Stimulated activated naive CD8-positive, alpha-beta T cell treated with anti-CD3 and anti-CD28 coated beads, Interleukin-15, Interleukin-2, amounts not matched to agents 100 U/mL and 50 U/mL, for 24 hours (primary cell): ENCODE data around the gene RPUSD1.
"Not testable (repeated sequence)": the region's sequence is repeated elsewhere in the genome, so short reads cannot be mapped to it uniquely, and the experiment has no call there.

ENCODE experiments used
- ATAC-seq: fragments of 150-1000 bp; cut with Tn5 transposase; one replicate; pipeline ENCODE4 v1.10.0; 2021
- DNase-seq: peaks from one replicate; pipeline ENCODE4 v3.0.0; 2021

The RPUSD1 gene

DNA sequence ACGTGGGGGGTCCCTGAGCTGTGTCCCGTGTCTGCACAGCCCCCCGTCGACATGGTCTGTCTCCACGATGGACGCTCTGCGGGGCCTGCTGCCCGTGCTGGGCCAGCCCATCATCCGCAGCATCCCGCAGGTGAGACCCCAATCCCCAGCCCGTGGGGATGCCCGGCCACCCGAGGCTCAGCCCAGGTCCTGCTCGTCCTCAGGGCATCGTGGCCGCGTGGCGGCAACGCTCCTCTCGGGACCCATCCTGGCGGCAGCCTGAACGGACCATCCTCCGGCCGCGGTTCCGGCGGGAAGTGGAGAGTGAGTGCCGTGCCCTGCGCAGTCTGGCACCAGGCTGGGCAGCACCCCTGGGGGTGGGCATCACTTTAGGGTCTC, 22.7 kb downstream of the RPUSD1 start:
- no peak for ATAC-seq
- no peak for DNase-seq

- ATAC-seq (no peak), DNase-seq (no peak)
These were observed 23.2 kb downstream of the RPUSD1 start for GRCh38 chr16:764848-765487.

DNA sequence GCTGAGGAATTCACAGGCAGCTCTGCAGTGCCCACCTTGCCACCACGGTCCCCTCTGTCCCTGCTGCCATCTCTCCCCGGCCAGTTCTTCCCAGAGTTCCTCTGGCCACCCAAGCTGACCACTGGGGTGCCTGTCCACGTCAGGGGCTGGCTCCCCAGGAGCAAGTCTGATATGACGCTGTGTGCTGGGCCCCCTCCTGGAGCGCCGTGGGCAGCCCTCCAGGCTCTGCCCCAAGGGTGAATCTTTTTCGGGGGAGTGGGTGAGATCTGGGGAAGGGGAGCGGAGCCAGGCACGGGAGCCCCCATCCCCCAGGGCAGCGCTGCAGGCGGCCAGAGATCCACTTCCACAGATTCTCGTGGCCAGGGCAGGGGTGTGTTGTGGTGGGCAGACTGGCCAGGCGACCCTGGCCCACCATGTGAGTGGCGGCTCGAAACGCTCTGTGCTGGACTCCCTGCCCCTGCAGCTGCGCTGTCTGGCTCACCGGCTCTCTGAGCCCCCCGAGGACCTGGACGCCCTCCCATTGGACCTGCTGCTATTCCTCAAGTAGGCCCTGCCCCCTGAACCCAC, 23.9 kb downstream of the RPUSD1 start:
- DNase-seq, result no peak

GRCh38 chr16:763369-764183, 24.6 kb downstream of the RPUSD1 start:
- DNase-seq (no peak), ATAC-seq (no peak)

More for the DNA sequence above, 23.9 kb downstream of the RPUSD1 start:
- ATAC-seq, result no peak

DNA sequence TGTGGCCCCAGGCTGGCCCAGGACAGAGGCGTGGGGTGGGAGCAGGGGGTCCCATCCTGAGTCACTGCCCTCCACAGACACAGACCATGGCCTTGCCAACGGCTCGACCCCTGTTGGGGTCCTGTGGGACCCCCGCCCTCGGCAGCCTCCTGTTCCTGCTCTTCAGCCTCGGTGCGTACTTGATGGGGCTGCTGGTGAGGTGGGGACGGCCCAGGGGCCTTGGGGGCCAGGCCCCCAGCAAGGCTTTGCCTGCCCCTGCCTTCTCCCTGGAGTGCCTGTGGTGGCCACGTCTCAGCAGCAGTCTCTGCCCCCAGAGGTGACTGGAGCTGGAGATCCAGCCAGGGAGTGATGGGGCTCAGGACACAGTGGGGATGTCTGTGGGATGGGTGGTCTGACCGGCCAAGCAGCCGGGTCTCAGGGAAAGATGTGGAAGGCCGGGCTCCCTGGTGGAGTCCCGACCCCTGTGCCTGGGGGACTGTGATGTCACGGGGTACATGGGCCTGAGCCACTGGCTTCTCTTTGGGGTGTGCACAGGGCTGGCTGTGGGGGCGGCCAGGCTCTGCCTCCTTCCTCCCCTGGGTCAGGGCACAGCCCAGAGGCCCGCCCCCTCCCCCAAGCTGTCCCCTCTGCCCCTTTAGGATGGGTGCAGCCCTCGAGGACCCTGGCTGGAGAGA, 25.4 kb downstream of the RPUSD1 start:
- ATAC-seq, result no peak
- no peak for DNase-seq

DNA sequence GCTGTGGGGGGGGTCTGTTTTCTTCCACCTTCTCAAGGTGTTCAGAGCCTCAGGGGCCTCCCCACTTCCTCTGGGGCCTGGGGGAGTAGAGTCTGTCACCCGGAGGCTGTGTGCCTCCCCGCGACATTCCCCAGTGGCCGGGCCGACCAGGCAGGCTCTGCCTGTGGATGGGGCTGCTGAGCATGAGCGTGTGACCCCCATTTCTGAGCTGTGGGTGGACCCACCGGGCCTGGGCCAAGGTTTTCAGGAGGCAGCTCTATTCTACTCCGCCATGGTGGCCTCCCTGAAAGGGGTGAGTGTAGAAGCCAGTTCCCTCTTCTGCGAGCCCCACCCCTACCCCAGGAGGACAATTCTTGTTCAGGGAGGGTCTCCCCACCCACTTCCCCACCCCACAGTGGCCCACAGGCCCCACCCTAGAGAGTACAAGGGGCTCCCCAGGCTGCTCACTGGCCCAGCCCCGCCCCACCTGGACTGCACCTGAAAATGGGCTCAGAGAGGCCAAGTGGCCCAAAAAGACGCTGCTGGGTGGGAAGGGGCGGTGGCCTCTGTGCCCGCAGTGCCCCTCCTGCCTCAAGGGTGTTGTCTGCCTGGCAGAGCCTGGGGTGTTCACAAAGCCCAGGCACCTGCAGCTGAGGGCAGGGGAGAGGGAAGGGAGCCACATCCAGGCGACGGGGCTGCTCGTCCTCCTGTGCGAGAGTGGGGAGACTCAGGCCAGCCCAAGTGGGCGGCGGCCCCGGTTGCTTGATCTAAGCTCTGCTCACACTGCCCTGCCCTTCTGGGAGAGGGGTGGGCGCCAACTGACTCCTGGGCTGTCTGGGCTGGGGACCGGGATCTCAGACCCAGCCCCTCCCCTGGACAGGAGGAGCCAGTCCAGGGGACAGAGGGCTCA, 26.3 kb downstream of the RPUSD1 start:
- ATAC-seq, result no peak
- no peak for DNase-seq

DNA sequence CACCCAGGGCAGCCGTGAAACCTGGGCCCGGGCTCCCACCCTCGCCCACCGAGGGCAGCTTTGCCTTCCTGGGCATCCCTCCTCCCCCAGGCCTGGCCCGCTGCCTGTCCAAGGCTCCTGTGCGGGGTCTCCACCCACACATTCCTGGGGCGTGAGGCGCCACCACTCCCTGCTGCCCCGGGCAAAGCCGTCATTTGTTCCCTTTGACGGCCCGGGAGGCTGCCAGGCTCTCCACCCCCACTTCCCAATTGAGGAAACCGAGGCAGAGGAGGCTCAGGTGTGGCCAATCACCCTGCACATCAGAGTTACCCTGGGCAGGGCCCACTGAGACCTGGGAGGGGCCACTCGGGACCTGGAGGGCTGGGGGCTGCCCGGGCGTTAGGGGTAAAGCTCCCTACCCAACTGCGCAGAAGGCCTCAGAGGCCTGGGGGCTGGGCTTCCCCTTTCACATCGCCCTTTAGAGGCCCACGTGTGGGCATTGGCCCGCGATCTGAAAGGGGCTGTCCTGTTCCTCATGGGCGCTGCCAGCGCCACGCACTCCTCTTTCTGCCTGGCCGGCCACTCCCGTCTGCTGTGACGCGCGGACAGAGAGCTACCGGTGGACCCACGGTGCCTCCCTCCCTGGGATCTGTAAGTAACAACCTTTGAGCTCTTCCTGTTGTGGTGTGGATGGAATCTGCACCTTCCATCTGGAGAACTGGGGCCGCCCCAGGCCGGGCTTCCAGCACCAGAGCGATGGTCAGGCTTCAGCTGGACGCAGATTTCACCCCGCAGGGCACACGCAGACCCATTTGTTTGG, 27.4 kb downstream of the RPUSD1 start, which contains the start of gene MSLN:
TSS of gene MSLN (plus strand) at position 190 of the 799 bp plus-strand sequence. CDS start 1,947 bp downstream, outside the sequence.
- ATAC-seq (no peak), DNase-seq (no peak)

- ATAC-seq (no peak), DNase-seq (no peak)
These were observed 28.1 kb downstream of the RPUSD1 start for GRCh38 chr16:760065-760464.

DNA sequence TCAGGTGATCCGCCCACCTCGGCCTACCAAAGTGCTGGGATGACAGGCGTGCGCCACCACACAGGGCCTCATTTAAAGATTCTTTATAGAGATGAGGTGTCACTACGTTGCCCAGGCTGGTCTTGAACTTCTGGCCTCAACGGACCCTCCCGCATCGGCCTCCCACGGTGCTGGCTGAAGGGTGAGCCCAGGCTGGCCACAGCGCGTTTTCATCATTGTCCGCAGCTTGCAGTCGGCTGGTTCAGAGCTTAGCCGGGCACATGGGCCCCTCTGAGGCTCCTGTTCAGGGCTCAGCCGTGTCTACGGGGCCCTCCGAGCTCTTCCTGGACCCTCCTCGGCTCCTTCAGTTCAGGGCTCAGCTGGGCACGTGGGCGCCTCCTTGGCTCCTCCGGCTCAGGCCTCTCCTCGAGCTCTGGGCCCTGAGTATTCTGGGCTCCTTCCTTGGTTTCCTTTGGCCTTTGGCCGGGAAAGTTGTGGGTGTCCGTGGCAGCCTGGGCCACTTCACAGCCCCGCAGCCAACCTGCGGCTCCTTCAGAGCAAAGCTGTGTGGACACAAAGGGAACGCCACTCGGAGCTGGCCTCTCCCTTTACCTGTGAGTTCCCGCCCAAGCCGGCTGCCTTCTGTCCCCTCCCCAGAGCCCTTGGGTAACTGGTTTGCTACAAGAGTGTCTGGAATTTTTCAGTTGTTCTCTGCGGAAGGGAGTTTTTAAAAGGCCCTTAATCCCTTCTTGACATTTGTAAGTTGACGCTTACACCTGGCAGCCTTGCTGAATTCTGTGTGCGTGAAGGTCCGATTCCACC, 28.9 kb downstream of the RPUSD1 start:
- ATAC-seq (no peak), DNase-seq (no peak)

DNA sequence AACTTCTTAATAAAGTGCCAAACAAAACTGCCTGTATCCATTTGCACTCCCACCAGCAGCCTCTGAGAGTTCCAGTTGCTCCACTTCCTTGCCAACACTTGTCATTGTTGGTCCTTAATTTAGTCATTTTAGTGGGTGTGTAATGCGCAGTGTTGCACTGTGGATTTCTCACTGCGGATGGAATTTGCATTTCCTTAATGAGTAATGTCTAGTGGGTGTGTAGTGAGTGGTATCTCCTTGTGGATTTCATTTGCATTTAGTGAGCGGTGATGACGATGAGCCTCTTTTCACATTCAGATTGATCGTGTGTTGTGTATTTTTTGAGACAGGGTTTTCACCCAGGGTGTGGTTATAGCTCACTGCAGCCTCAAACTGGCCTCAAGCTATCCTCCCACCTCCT, 31.8 kb downstream of the RPUSD1 start:
- DNase-seq (no peak), ATAC-seq (peak; percentile 53)

GRCh38 chr16:754656-755055, 33.5 kb downstream of the RPUSD1 start:
- DNase-seq (no peak), ATAC-seq (no peak)

DNA sequence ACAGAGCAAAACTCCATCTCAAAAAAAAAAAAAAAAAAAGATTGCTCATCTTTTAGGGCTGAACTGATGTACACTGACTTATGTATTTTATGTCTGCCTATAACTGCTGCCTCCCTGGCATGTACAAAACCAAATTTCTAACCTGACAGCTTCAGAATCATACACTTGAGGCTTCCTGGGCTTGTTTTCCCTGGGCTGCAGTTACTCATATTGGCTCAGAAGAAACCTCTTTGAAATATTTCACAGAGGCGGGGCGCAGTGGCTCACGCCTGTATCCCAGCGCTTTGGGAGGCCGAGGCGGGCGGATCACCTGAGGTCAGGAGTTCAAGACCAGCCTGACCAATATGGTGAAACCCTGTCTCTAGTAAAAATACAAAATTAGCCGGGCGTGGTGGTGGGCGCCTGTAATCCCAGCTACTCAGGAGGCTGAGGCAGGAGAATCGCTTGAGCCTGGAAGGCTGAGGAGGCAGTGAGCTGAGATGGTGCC, 34.0 kb downstream of the RPUSD1 start:
- ATAC-seq, DNase-seq: not testable (repeated sequence)

DNA sequence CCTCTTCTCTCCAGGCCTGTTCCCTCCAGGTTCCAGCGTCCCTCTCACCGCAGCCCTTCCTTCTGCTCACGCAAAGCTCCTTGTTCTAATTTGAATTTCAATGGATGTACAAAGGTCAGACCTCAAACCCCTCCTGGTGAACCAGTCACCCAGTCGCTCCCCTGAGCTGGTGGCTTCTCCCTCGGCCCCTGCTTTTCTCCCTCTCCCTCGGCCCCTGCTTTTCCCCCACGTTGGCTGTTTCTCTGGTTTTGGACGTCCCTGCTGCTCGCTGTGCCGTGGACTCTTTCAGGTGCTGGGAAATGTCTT, 36.2 kb downstream of the RPUSD1 start:
- no peak for ATAC-seq
- no peak for DNase-seq

DNA sequence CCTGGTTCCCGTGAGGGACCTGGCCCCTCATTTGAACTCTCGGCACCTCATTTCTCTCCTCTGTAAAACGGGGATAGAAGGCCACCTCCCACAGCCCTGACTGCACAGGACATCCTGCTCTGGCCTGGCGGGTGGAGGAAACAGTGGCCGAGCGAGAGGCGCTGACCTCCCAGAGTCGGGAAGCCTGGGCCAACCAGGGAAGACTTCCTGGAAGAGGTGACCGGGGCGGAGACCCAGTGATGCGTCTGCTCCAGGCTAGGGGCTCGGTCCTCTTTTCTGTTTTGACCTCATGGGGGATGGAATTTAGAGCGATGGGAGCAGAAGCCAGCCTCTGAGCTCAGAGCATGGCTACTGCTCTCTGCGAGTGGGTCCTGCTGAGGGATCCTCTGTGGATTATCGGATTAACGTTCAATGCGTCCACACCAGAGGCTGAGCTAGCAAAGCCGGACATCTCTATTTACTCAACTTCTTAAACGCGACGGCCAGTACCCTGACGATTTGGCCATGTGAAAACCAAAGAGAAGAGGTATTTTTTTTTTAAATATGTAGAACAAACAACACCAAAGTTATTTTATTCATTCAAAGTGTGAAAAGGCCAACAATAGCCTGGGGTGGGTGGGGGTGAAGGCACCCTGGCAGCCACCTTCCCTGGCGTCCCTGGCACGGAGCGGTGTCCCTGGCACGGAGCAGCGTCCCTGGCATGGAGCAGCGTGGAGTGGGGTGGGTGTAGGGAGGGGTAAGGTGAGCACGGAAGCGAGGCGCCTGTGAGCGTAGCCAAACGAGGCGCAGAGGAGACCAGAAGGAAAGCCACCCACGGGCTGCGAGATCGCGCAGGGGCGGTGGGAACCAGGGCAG, 36.8 kb downstream of the RPUSD1 start:
- ATAC-seq, result peak; percentile 19
- no peak for DNase-seq

GRCh38 chr16:750485-750884, 37.7 kb downstream of the RPUSD1 start:
- no peak for DNase-seq
- no peak for ATAC-seq

DNA sequence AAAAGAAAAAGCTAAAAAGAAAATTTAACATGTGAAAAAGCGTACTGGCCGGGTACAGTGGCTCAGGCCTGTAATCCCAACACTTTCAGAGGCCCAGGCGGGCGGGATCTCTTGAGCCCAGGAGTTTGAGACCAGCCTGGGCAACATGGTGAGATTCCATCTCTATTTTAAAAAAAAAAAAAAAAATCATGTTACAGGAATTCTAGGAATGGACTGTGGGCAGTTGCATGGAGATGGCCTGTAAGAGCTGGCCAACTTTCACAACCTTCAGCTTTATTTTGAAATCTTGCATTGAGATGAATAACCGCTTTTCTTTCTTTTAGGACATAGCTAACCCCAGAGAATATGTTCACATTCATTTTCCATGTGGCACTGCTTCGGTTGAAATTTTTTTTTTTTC, 39.2 kb downstream of the RPUSD1 start:
- ATAC-seq, result no peak
- no peak for DNase-seq

DNA sequence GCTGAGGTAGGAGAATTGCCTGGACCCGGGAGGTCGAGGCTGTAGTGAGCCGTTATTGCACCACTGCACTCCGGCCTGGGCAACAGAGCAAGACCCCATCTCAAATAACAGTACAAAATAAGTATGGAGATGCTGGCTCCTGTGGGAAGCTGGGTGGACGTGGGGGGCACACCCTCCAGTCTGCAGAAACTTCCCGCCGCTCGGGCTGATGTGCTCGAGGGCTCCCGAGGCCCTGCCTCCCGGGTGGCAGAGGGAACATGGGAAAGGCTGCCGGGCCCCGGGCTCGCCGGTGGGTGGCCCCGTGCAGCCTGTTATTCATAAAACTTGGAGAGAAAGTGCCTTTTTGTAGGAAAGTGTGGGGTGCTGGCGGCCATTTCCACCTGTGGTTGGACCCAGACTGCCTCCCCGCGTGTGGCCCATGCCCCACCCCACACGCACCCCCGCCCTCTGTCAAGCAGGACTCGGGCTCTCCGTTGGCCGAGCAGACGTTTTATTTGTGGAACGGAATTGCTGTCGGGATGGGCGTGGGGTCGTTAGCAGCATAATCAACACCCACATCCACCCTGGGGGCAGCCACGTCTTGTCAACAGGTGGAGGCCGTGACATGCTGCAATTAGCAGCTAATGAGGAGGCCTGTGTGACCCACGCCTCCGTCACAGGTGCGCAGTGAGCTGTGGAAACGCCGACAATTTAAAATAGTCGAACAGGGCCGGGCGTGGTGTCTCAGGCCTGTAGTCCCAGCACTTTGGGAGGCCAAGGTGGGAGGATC, 40.0 kb downstream of the RPUSD1 start:
- no peak for DNase-seq
- ATAC-seq, result no peak

DNA sequence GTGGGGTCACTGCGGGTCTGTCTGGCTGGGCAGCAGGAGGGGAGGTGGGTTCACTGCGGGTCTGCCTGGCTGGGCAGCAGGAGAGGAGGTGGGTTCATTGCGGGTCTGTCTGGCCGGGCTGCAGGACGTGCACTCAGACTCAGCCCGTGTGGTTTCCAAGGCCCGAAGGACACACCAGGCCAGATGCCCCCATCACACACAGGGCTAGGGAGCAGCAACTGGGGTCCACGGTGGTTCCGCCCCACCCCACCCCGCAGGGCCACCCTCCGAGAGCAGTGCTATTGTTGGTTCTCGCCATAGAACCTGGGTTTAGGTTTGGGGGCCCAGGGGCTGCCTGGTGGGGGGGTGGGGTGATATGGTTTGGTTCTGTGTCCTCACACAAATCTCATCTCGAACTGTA, 41.5 kb downstream of the RPUSD1 start:
- no peak for DNase-seq
- ATAC-seq, result no peak
